WTC11 (cell line): ENCODE results near the gene LARP4B. TPM values are rescaled to one million over a fixed set of nuclear protein-coding genes. Genes with fewer than 3 reads are reported as not detected.

ENCODE experiments used
- ATAC-seq: fragments of 200-7000 bp; cut with Tn5 transposase; 2 replicates; pipeline ENCODE4 v1.10.0; 2021; ENCODE audit warnings: mild to moderate bottlenecking, moderate library complexity
- CTCF ChIA-PET: fragments of 300-600 bp; sonication (Branson Sonifier 250); formaldehyde crosslinking; loops from one replicate; lab custom pipeline; 2021; ENCODE audit warnings: antibody characterized with exemption; lab: Charles Lee
- POLR2A ChIA-PET: fragments of 350-600 bp; sonication (Branson Sonifier 250); formaldehyde crosslinking; loops from one replicate; lab custom pipeline; 2021; ENCODE audit warnings: antibody characterized with exemption; lab: Charles Lee
- DNase-seq: peaks from one replicate; pipeline ENCODE4 v3.0.0; 2021; ENCODE audit warnings: low spot score
- H3K27ac Mint-ChIP-seq: 2 replicates; pipeline ENCODE4 v1.8.0; 2021; ENCODE audit warnings: mixed read lengths
- H3K27me3 Mint-ChIP-seq: 2 replicates; pipeline ENCODE4 v1.8.0; 2021; ENCODE audit warnings: low read depth, mild to moderate bottlenecking, moderate library complexity, mixed read lengths
- H3K36me3 Mint-ChIP-seq: 2 replicates; pipeline ENCODE4 v1.8.0; 2021; ENCODE audit warnings: mixed read lengths
- H3K4me1 Mint-ChIP-seq: 2 replicates; pipeline ENCODE4 v1.8.0; 2022; ENCODE audit warnings: mixed read lengths
- H3K4me3 Mint-ChIP-seq: 2 replicates; pipeline ENCODE4 v1.8.0; 2021; ENCODE audit warnings: mild to moderate bottlenecking, moderate library complexity, mixed read lengths
- H3K9me3 Mint-ChIP-seq: 2 replicates; pipeline ENCODE4 v1.8.0; 2021; ENCODE audit warnings: mixed read lengths
- CBFB ChIP-seq: sonication (generic); formaldehyde crosslinking; IDR thresholded peaks from 2 replicates; pipeline ENCODE4 v1.8.1; 2022; ENCODE audit warnings: mild to moderate bottlenecking, low read depth, missing genetic modification reagents
- CDX4 ChIP-seq: fragments of 250-450 bp; sonication (Bioruptor Pico); IDR thresholded peaks from 2 replicates; pipeline ENCODE4 v1.9.0; 2021; ENCODE audit warnings: moderate library complexity, mild to moderate bottlenecking, inconsistent platforms, borderline replicate concordance
- ELF4 ChIP-seq: sonication (generic); formaldehyde crosslinking; IDR thresholded peaks from 2 replicates; pipeline ENCODE4 v1.8.1; 2022; ENCODE audit warnings: low read depth, mild to moderate bottlenecking, moderate library complexity, missing genetic modification reagents
- EMX1 ChIP-seq: fragments of 250-450 bp; sonication (Bioruptor Pico); IDR thresholded peaks from 2 replicates; pipeline ENCODE4 v1.8.0; 2021; ENCODE audit warnings: mild to moderate bottlenecking
- GTF2I ChIP-seq: fragments of 250-450 bp; sonication (Bioruptor Pico); conservative IDR thresholded peaks from 2 replicates; pipeline ENCODE4 v1.4.0; 2021; ENCODE audit warnings: mild to moderate bottlenecking
- HMGXB4 ChIP-seq: sonication (generic); formaldehyde crosslinking; IDR thresholded peaks from 2 replicates; pipeline ENCODE4 v1.8.1; 2023; ENCODE audit warnings: mild to moderate bottlenecking, moderate library complexity, missing genetic modification reagents
- JUN ChIP-seq: sonication (generic); formaldehyde crosslinking; IDR thresholded peaks from 2 replicates; pipeline ENCODE4 v1.8.0; 2023; ENCODE audit warnings: mild to moderate bottlenecking, missing genetic modification reagents
- MLX ChIP-seq: sonication (generic); formaldehyde crosslinking; IDR thresholded peaks from 2 replicates; pipeline ENCODE4 v1.8.1; 2023; ENCODE audit warnings: mild to moderate bottlenecking, missing genetic modification reagents, moderate library complexity
- MXD4 ChIP-seq: fragments of 250-450 bp; sonication (Bioruptor Pico); IDR thresholded peaks from 2 replicates; pipeline ENCODE4 v1.8.0; 2021; ENCODE audit warnings: mild to moderate bottlenecking, moderate library complexity, borderline replicate concordance
- NR2C2 ChIP-seq: sonication (generic); formaldehyde crosslinking; IDR thresholded peaks from 2 replicates; pipeline ENCODE4 v1.8.0; 2022; ENCODE audit warnings: mild to moderate bottlenecking, missing genetic modification reagents
- NR3C1 ChIP-seq: sonication (generic); formaldehyde crosslinking; conservative IDR thresholded peaks from 2 replicates; pipeline ENCODE4 v1.8.1; 2023; ENCODE audit warnings: low read depth, mild to moderate bottlenecking, missing genetic modification reagents
- RORB ChIP-seq: fragments of 250-450 bp; sonication (Bioruptor Pico); IDR thresholded peaks from 2 replicates; pipeline ENCODE4 v1.9.0; 2021; ENCODE audit warnings: mild to moderate bottlenecking
- SOX15 ChIP-seq: fragments of 250-450 bp; sonication (Bioruptor Pico); IDR thresholded peaks from 2 replicates; pipeline ENCODE4 v1.9.0; 2021; ENCODE audit warnings: mild to moderate bottlenecking
- STAT6 ChIP-seq: sonication (generic); formaldehyde crosslinking; conservative IDR thresholded peaks from 2 replicates; pipeline ENCODE4 v1.8.1; 2023; ENCODE audit warnings: mild to moderate bottlenecking, low read depth, missing genetic modification reagents, moderate library complexity
- TCF7 ChIP-seq: sonication (generic); formaldehyde crosslinking; IDR thresholded peaks from 2 replicates; pipeline ENCODE4 v1.8.0; 2022; ENCODE audit warnings: mild to moderate bottlenecking, low read depth, missing genetic modification reagents, moderate library complexity
- ZMAT4 ChIP-seq: fragments of 250-450 bp; sonication (Bioruptor Pico); IDR thresholded peaks from 2 replicates; pipeline ENCODE4 v1.9.0; 2021; ENCODE audit warnings: mild to moderate bottlenecking
- ZNF281 ChIP-seq: sonication (generic); formaldehyde crosslinking; IDR thresholded peaks from 2 replicates; pipeline ENCODE4 v1.8.0; 2023; ENCODE audit warnings: mild to moderate bottlenecking, missing genetic modification reagents
- ZNF317 ChIP-seq: sonication (generic); formaldehyde crosslinking; IDR thresholded peaks from 2 replicates; pipeline ENCODE4 v1.8.1; 2023; ENCODE audit warnings: low read depth, mild to moderate bottlenecking, moderate library complexity, missing genetic modification reagents, borderline replicate concordance
- ZNF423 ChIP-seq: fragments of 250-450 bp; sonication (Bioruptor Pico); IDR thresholded peaks from 2 replicates; pipeline ENCODE4 v2.1.2; 2022; ENCODE audit warnings: mild to moderate bottlenecking, moderate library complexity
- total RNA-seq: library from RNA; stranded (reverse); gene quantifications from 3 replicates; pipeline ENCODE4 v1.2.3, GENCODE V29; 2021

The LARP4B gene
- total RNA-seq, 1 experiment from 2014 or later, result 87.1 TPM

GRCh38 chr10:767211-767610 is 164.3 kb downstream of the LARP4B start:
- POLR2A ChIA-PET, result no interaction called here
- H3K4me3 Mint-ChIP-seq, result no peak overlapping the region
- CTCF ChIA-PET, result no interaction called here
- TF ChIP-seq ZMAT4 (CRISPR knock-in tag) (no peak), ZNF317 (CRISPR knock-in tag) (no peak), ZNF423 (CRISPR knock-in tag) (no peak), NR3C1 (no peak), TCF7 (CRISPR knock-in tag) (no peak), SOX15 (CRISPR knock-in tag) (no peak), ZNF281 (CRISPR knock-in tag) (no peak), ELF4 (no peak), RORB (no peak), NR2C2 (CRISPR knock-in tag) (no peak), CDX4 (CRISPR knock-in tag) (no peak), CBFB (no peak), MXD4 (no peak), HMGXB4 (no peak), STAT6 (CRISPR knock-in tag) (no peak), EMX1 (CRISPR knock-in tag) (no peak), MLX (CRISPR knock-in tag) (no peak), GTF2I (CRISPR knock-in tag) (no peak), JUN (CRISPR knock-in tag) (no peak)
- no peak overlapping the region for H3K27ac Mint-ChIP-seq
- H3K9me3 Mint-ChIP-seq, result peaks cover 50% of the 10 kb centered on the region
- no peaks in the 10 kb centered on the region for H3K27me3 Mint-ChIP-seq
- H3K4me1 Mint-ChIP-seq, result no peaks in the 10 kb centered on the region; the same call in 1 of the 2 replicates
- H3K36me3 Mint-ChIP-seq, result peaks cover 15% of the 10 kb centered on the region
- ATAC-seq, result no peak
- no peak for DNase-seq

- Mint-ChIP-seq H3K27me3 (no peaks in the 10 kb centered on the region), H3K4me1 (no peaks in the 10 kb centered on the region), H3K36me3 (no peaks in the 10 kb centered on the region), H3K4me3 (no peak overlapping the region), H3K27ac (no peak overlapping the region), H3K9me3 (peaks cover 35% of the 10 kb centered on the region)
- no peak for TF ChIP-seq EMX1 (CRISPR knock-in tag)
- TF ChIP-seq ZNF317 (CRISPR knock-in tag), result no peak
- ATAC-seq (no peak), DNase-seq (no peak)
- POLR2A ChIA-PET, result no interaction called here
- CTCF ChIA-PET, result no interaction called here
Observed at GRCh38 chr10:761376-761775, 170.1 kb downstream of the LARP4B start.
